ENCODE measurements around the gene UST. TPM values are rescaled to one million over a fixed set of nuclear protein-coding genes. Genes with fewer than 3 reads are reported as not detected.

The UST gene
- total RNA-seq, 1 donor from 2014 or later = 5.2 TPM

DNA sequence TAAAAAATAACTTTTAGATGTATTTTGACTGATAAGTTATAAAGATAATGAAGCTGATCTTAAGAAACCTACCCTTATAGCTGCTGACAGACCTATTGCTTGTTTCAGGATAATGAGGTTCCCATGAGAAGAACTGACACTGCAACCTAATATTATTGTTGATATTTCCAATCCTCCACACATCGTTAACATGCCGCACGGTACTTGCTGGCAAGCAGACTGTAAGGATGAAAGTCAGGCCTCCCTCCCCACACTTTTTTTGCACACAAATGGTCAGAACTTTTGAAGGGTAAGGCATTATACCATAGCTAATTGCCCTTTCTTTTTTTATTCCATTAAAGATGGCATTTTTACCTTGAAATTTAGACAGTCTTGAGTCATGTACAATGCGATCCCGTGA lies 210.9 kb downstream of the UST start:
- H3K4me3 ChIP-seq (ENCODE audit: low read depth, low read length) = no peak overlapping the region
- no peak for TF ChIP-seq CTCF (IDR thresholded peaks at IDR 0.05; ENCODE audit: insufficient read depth, low read length, poor library complexity, severe bottlenecking)

GRCh38 chr6:148959008-148959407 lies 212.2 kb downstream of the UST start:
- no peaks in the 10 kb centered on the region for H3K27me3 ChIP-seq (ENCODE audit: control insufficient read depth, insufficient read depth, low read length)
- no peak for DNase-seq (ENCODE audit: low read depth)
- H3K4me3 ChIP-seq (ENCODE audit: low read depth, low read length) = no peak overlapping the region
- no peaks in the 10 kb centered on the region for H3K36me3 ChIP-seq (ENCODE audit: control insufficient read depth, insufficient read depth, low read length)
- no peak for TF ChIP-seq CTCF (IDR thresholded peaks at IDR 0.05; ENCODE audit: insufficient read depth, low read length, poor library complexity, severe bottlenecking)

More for the DNA sequence above, 210.9 kb downstream of the UST start:
- Histone ChIP-seq H3K27me3 (ENCODE audit: control insufficient read depth, insufficient read depth, low read length) (no peaks in the 10 kb centered on the region), H3K36me3 (ENCODE audit: control insufficient read depth, insufficient read depth, low read length) (no peaks in the 10 kb centered on the region)
- no peak for DNase-seq (ENCODE audit: low read depth)

DNA sequence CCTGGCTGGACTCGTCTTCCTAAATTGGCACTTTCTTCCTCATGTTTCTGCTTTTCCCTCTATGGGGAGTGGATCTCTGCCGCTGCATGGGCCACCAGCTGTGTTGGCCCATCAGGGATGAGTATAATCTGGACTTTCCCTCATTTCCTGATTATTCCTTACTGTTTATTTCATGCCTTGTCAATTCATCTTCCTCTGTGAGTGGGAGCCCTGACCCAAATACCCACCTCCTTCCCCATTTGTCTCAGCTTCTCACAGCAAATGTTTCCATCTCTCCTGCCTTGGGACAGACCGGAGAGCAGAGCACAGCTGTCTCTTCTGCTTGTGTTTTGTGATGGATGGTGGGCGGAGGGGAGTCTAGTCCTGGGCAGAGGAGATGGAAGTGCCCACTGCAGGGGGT lies 212.7 kb downstream of the UST start:
- no peak for TF ChIP-seq CTCF (IDR thresholded peaks at IDR 0.05; ENCODE audit: insufficient read depth, low read length, poor library complexity, severe bottlenecking)
- no peak for DNase-seq (ENCODE audit: low read depth)
- H3K4me3 ChIP-seq (ENCODE audit: low read depth, low read length) = no peak overlapping the region

GRCh38 chr6:148962854-148963515 lies 216.2 kb downstream of the UST start:
- Histone ChIP-seq H3K36me3 (ENCODE audit: control insufficient read depth, insufficient read depth, low read length) (no peaks in the 10 kb centered on the region), H3K27me3 (ENCODE audit: control insufficient read depth, insufficient read depth, low read length) (no peaks in the 10 kb centered on the region), H3K4me3 (ENCODE audit: low read depth, low read length) (no peak overlapping the region)
- no peak for DNase-seq (ENCODE audit: low read depth)
- TF ChIP-seq CTCF (IDR thresholded peaks at IDR 0.05; ENCODE audit: insufficient read depth, low read length, poor library complexity, severe bottlenecking) = no peak

More for the DNA sequence above, 212.7 kb downstream of the UST start:
- H3K36me3 ChIP-seq (ENCODE audit: control insufficient read depth, insufficient read depth, low read length) = no peaks in the 10 kb centered on the region
- no peaks in the 10 kb centered on the region for H3K27me3 ChIP-seq (ENCODE audit: control insufficient read depth, insufficient read depth, low read length)

GRCh38 chr6:148963738-148964137 lies 216.9 kb downstream of the UST start:
- Histone ChIP-seq H3K27me3 (ENCODE audit: control insufficient read depth, insufficient read depth, low read length) (no peaks in the 10 kb centered on the region), H3K4me3 (ENCODE audit: low read depth, low read length) (no peak overlapping the region), H3K36me3 (ENCODE audit: control insufficient read depth, insufficient read depth, low read length) (no peaks in the 10 kb centered on the region)
- no peak for TF ChIP-seq CTCF (IDR thresholded peaks at IDR 0.05; ENCODE audit: insufficient read depth, low read length, poor library complexity, severe bottlenecking)
- no peak for DNase-seq (ENCODE audit: low read depth)

GRCh38 chr6:148964467-148964866 lies 217.6 kb downstream of the UST start:
- H3K36me3 ChIP-seq (ENCODE audit: control insufficient read depth, insufficient read depth, low read length) = no peaks in the 10 kb centered on the region
- H3K4me3 ChIP-seq (ENCODE audit: low read depth, low read length) = no peak overlapping the region
- no peaks in the 10 kb centered on the region for H3K27me3 ChIP-seq (ENCODE audit: control insufficient read depth, insufficient read depth, low read length)
- no peak for DNase-seq (ENCODE audit: low read depth)
- no peak for TF ChIP-seq CTCF (IDR thresholded peaks at IDR 0.05; ENCODE audit: insufficient read depth, low read length, poor library complexity, severe bottlenecking)
